Femur (tissue), 1 donor: ENCODE measurements around the gene BLOC1S4.
A peak's percentile ranks its signal among the peaks of the same experiment; 100 is the strongest.
"Not testable (repeated sequence)": the region's sequence is repeated elsewhere in the genome, so short reads cannot be mapped to it uniquely, and the experiment has no call there.

Source experiments
- DNase-seq: peaks from one replicate; pipeline ENCODE4 v3.0.0-alpha.2; 2017

Gene BLOC1S4

GRCh38 chr4:6746721-6747293 is 30.8 kb downstream of the BLOC1S4 start:
- DNase-seq = peak; percentile 55

DNA sequence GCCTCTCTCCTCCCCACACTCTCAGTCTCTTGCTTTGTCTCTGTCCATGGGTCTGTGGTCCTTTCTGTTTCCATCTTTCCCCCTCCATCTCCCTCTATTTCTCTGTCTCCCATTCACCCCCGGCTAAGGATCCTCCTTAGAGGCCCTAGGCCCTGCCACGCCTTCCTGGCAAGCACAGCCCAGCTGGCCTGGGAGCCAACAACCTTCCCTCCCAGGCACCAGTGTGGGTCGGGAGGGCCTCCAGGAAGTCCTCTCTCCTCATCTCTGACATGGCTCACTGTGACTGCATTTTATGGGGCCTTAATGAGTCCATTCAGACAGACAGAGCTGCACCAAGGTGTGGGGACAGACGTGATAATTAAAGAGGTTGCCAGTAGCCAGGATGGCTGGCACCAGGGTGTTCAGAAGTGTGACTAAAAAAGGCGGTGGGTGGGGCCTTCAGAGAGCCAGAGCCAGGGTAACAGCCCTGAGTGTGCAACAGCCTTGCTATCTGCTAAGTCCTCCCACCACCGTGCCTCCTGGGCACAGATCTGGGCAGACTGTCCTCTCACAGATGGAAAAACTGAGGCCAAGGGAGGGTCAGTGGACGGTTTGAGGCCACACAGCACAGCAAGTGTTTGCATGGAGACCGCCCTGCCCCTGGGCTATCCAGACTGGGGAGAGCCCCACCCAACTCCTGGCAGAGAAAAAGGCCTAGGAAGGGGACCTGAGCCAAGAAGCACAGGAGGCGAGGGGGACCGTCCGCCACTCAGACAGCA is 31.5 kb downstream of the BLOC1S4 start:
- peak; percentile 58 for DNase-seq

GRCh38 chr4:6748286-6748685 is 32.3 kb downstream of the BLOC1S4 start:
- no peak for DNase-seq

GRCh38 chr4:6749340-6750171 is 33.6 kb downstream of the BLOC1S4 start:
- DNase-seq = peak; percentile 75

DNA sequence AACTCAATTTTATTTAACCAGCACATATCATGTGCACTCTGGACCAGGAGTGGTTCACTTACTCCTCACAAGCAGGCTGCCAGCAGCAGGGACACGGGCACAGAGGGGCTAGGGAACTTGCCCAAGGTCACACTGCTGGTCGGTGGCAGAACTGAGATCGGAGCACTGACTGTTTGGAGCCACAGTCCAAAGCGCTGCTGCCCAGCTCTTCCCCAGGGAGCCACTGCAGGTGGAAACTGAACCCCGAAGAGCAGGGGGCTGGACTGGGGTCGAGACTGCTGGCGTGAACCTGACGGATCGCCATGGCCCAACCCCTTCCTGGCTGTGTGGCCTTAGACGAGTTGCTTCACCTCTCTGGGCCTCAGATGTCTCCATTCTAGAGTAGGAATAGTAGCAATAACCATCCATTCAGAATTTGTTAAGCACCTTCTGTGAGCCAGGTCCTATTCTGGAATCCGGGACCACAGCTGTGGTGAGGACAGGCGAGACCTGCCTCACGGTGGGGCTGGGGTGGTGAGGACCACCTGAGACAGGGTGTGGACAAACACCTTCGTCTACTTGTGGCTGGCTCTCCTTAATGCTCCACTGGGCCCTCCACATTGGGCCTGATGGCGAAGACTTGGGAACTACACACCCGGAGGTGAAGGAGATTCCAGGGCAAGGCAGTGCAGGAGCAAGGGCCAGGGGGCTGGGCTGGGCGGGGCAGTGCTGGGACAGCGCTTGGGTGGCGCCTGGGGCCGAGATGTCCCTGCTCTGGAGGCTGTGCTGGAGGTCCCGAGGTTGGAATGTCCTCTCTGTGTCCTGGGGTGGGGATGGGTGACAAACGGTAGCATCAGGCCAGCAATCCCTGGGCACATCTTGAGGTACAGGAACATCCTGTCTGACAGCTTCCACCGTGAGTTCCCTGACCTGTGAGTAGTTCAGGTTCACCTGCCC is 34.6 kb downstream of the BLOC1S4 start:
- no peak for DNase-seq

DNA sequence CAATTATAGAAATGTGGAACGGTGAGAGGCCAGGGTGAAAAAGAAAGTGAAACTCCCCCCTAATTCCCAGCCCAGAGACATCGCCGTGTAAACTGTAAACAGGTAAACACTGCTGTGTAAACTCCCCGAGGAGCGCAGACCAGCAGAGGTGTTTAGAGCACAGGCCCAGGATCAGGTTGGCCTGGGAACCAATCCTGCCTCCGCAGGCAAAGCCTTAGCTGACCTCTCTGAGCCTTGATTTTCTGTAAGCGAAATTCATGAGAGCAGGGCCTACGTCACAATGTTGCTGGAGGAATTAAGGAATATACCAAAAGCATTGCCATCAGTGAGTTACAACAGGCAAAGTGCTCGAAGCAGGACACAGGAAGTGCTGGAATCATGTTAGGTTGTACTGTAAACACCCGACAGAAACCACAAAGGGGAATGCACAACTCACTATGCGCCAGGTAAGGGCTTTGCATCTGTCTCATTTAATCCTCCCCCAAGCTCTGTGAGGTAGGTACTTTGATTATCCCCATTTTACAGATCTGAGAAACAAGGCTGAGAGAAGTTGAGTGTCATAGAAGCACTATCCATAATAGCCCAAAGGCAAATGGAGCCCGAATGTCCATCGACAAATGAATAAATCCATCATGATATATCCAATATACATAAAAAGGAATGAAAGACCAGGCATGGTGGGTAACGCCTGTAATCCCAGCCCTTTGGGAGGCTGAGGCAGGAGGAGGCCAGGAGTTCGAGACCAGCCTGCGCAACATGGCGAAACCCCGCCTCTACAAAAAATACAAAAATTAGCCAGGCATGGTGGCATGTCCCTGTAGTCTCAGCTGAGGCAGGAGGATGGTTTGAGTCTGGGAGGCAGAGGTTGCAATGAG is 35.9 kb downstream of the BLOC1S4 start:
- DNase-seq = no peak

DNA sequence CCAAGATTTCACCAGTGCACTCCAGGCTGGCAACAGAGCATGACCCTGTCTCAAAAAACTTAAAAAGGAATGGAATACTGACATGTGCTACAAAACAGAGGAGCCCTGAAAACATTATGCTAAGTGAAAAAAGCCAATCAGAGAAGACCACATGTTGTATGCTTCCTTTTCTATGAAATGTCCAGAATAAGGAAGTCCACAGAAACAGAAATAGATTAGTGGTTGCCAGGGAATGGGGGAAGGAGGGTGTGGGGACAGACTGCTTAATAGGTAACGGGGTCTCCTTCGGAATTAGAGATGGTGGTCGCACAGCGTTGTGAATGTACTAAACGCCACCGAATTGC is 36.5 kb downstream of the BLOC1S4 start:
- DNase-seq = no peak

- no peak for DNase-seq
Measured at GRCh38 chr4:6753103-6753560, 37.2 kb downstream of the BLOC1S4 start.

DNA sequence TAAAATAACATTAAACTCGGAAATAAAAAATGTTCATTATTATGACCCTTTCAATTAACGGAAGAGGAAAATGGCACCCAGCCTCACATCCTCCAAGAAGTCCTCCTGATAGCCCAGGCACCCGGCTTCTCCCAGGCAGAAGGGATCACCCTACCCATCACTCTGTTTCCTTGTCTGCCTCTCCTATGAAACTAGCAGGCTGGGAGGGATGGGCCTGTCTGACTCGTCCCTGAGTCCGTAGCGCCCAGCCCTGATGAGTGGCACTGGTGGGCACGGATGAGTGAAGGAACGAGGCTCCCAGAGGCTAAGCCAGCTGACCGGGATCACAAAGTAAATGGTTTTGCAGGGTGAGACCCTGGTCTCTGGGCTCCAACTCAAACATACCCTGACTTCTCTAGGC is 37.9 kb downstream of the BLOC1S4 start:
- DNase-seq = no peak

DNA sequence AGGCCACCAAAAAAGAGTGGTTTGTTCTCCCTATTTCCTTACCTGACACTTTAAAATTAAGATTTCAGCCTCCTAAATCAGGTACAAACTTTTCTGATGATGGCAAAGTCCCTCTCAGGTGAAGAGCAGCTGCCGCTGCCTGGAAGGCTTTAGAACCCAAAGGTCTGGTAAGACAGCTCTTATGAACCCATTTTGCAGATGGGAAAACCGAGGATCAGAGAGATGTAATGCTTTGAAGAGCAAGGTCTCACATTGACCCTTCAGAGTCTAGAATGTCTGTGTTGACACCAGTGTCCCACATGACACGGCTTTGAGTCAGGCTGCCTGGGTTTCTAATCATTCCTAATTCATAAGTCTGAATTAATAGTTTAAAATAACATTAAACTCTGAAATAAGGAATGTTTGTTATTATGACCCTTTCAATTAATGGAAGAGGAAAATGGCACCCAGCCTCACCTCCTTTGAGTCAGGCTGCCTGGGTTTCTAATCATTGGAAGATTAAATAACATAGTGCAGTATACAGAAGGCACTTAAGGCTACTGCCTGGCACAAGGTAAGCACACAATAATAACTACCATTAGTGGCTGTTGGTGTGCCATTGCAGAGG is 38.6 kb downstream of the BLOC1S4 start:
- no peak for DNase-seq

DNA sequence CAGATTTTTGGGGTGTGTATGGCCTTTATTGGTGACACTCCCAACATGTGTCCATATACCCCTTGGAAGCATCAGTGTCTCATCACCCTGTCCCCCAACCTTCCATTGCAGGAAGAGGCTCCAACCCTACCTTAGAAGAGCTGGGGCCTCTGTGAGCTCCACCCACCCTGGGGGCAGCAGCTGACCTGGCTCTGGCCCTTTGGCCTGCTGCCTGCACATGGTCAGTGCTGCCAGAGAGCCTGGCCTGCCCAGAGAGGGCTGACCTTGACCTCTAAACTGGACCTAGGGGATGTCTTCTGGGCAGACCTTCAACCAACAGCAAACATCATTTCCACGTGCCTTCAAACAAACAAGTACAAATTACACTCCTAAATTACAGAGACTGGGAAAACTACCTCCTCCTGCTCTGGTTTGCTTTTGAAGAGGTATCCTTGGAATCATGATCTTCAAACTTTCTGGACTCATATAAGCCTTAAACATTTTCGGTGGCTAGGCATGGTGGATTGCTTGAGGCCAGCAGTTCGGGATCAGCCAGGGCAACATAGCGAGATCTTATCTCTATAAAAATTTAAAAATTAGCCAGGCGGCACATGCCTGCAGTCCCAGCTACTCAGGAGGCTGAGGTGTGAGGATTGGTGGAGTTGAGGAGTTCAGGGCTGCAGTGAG is 39.2 kb downstream of the BLOC1S4 start:
- DNase-seq = no peak

- DNase-seq = not testable (repeated sequence)
Measured at GRCh38 chr4:6756345-6756744, 40.4 kb downstream of the BLOC1S4 start.

DNA sequence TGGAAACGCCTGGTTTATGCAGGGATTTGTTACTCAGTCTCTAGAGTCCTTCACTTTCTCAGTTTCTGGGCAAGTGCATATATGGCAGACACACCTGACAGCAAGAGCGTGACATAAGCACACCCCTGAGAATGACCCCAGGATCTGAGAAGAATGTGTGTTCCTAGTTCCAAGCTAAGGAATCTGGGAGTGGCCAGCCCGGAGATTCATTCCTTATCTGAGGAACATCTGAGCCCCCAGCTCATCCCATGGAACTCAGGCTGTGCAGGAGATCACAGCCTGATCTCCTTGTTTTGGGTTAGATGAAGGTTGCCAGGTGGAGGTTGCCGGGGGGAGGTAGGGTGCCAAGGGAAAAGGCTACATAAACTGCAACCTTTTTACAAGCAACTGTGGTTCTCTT is 42.8 kb downstream of the BLOC1S4 start:
- DNase-seq = no peak

GRCh38 chr4:6760865-6761264 is 44.9 kb downstream of the BLOC1S4 start:
- DNase-seq = no peak

GRCh38 chr4:6761649-6762615 is 46.0 kb downstream of the BLOC1S4 start:
- peak; percentile 66 for DNase-seq

GRCh38 chr4:6763330-6763851 is 47.4 kb downstream of the BLOC1S4 start:
- DNase-seq = no peak

GRCh38 chr4:6764976-6765620 is 49.1 kb downstream of the BLOC1S4 start:
- DNase-seq = no peak

DNA sequence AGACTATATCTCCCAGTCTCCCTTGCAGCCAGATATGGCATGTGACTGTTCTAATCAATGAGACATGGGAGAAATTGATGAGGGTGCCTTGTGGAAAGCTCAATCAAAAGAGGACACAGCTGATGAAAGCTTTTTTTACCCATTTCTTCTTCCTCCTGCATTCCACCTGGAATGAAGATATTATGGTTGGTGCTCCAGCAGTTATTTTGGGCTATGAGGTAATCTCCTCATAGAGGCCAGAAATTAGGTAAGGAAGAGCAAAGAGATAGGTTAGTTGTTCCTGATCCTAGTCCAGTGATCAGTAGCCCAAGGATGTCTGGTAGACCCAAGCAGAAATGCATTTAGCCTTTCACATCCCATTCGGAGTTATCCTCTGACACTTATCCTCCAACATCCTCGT is 49.7 kb downstream of the BLOC1S4 start:
- DNase-seq = no peak
